ENCODE measurements around the gene ZNF474. TPM values are rescaled to one million over a fixed set of nuclear protein-coding genes. Genes with fewer than 3 reads are reported as not detected.

ZNF474 gene
- total RNA-seq, 4 donors from 2014 or later, result 0.52 to 1.3 (median 1.0) TPM

DNA sequence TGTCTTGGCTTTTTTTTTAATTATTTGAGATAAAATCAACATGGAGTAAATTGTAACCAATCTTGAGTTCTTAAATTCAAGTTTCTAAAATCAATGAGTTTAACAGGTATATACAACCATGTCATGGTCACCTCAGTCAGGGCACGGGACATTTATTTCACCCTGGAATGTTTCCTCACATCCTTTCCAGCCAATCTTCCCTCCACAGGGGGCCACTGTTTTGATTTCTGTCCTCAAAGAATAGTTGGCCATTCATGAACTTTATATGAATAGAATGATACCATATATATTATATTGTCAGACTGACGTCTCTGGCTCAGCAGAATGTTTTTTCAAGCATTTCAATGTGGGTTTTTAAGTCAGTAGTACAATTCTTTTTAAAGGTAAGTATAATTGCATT lies 806 bp downstream of the ZNF474 start:
- Histone ChIP-seq H3K4me1 (peaks cover 4 to 33% (median 11%) of the 10 kb centered on the region in 3 donors), H3K4me3 (no peak overlapping the region), H3K9me3 (no peaks in the 10 kb centered on the region), H3K36me3 (no peaks in the 10 kb centered on the region), H3K27ac (peak overlapping the region in 1 of 4 donors; percentile 62), H3K27me3 (no peaks in the 10 kb centered on the region)
- WGBS, 2 donors (ENCODE audit: low coverage in 1 of 2), result 35 to 59% methylated on average over 2 of the region's 2 CpGs
- ATAC-seq, result no peak
- TF ChIP-seq POLR2AphosphoS5 (IDR thresholded peaks at IDR 0.05), result no peak

DNA sequence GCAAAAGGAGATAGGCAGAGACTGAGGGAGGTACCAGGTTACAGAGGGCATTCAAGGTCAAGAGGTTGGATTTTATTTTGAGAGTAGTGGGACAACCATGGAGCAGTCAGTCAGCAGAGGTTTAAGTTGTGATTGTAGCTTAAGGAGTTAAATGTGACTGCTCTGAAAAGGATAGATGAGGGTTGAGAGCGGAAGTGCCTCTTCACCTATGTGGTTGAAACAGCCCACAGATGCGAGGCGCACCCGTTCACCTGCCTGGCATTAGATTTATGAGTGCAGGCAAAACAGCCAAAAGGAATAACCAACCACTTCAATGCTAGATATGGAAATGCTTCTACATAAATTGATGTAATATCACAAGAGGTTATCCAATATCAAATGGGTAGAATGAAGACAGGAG lies 8.4 kb downstream of the ZNF474 start:
- Histone ChIP-seq H3K27me3 (no peaks in the 10 kb centered on the region), H3K4me1 (no peaks in the 10 kb centered on the region), H3K27ac (no peak overlapping the region), H3K9me3 (no peaks in the 10 kb centered on the region), H3K4me3 (no peak overlapping the region), H3K36me3 (no peaks in the 10 kb centered on the region)
- TF ChIP-seq EP300 (IDR thresholded peaks at IDR 0.05), result no peak
- WGBS, 2 donors (ENCODE audit: low coverage in 1 of 2), result 95% methylated on average over 4 of the region's 4 CpGs; no CpG with 5 or more reads in 1 of the 2 donors
- ATAC-seq, result no peak

GRCh38 chr5:122138356-122138755 lies 9.0 kb downstream of the ZNF474 start:
- H3K27ac ChIP-seq, result no peak overlapping the region
- H3K4me3 ChIP-seq, result no peak overlapping the region
- TF ChIP-seq EP300 (IDR thresholded peaks at IDR 0.05) (no peak), POLR2AphosphoS5 (IDR thresholded peaks at IDR 0.05) (no peak), POLR2A (IDR thresholded peaks at IDR 0.05) (no peak), CTCF (IDR thresholded peaks at IDR 0.05) (no peak)
- 55 to 60% methylated on average over 2 to 3 of the region's 3 CpGs for WGBS, 2 donors (ENCODE audit: low coverage in 1 of 2)
- ATAC-seq, result no peak
- no peaks in the 10 kb centered on the region for H3K4me1 ChIP-seq
- H3K36me3 ChIP-seq, result no peaks in the 10 kb centered on the region
- no peaks in the 10 kb centered on the region for H3K9me3 ChIP-seq
- no peaks in the 10 kb centered on the region for H3K27me3 ChIP-seq

GRCh38 chr5:122140900-122141299 lies 11.6 kb downstream of the ZNF474 start:
- TF ChIP-seq CTCF (IDR thresholded peaks at IDR 0.05), result no peak
- TF ChIP-seq POLR2A (IDR thresholded peaks at IDR 0.05), result no peak
- no peak for TF ChIP-seq EP300 (IDR thresholded peaks at IDR 0.05)
- no peak for TF ChIP-seq POLR2AphosphoS5 (IDR thresholded peaks at IDR 0.05)
- Histone ChIP-seq H3K4me3 (no peak overlapping the region), H3K27me3 (no peaks in the 10 kb centered on the region), H3K4me1 (no peaks in the 10 kb centered on the region), H3K27ac (no peak overlapping the region), H3K9me3 (no peaks in the 10 kb centered on the region), H3K36me3 (no peaks in the 10 kb centered on the region)
- ATAC-seq, result no peak
- WGBS, 2 donors (ENCODE audit: low coverage in 1 of 2), result no CpG with 5 or more reads among the region's 3 CpGs

- WGBS, 2 donors (ENCODE audit: low coverage in 1 of 2), result 100% methylated on average over 1 of the region's 1 CpG; no CpG with 5 or more reads in 1 of the 2 donors
- H3K4me3 ChIP-seq, result no peak overlapping the region
- no peaks in the 10 kb centered on the region for H3K4me1 ChIP-seq
- no peaks in the 10 kb centered on the region for H3K36me3 ChIP-seq
- H3K9me3 ChIP-seq, result no peaks in the 10 kb centered on the region
- no peak for ATAC-seq
- H3K27me3 ChIP-seq, result no peaks in the 10 kb centered on the region
- TF ChIP-seq POLR2AphosphoS5 (IDR thresholded peaks at IDR 0.05), result no peak
- no peak overlapping the region for H3K27ac ChIP-seq
Measured at GRCh38 chr5:122141751-122142150, 12.4 kb downstream of the ZNF474 start.

DNA sequence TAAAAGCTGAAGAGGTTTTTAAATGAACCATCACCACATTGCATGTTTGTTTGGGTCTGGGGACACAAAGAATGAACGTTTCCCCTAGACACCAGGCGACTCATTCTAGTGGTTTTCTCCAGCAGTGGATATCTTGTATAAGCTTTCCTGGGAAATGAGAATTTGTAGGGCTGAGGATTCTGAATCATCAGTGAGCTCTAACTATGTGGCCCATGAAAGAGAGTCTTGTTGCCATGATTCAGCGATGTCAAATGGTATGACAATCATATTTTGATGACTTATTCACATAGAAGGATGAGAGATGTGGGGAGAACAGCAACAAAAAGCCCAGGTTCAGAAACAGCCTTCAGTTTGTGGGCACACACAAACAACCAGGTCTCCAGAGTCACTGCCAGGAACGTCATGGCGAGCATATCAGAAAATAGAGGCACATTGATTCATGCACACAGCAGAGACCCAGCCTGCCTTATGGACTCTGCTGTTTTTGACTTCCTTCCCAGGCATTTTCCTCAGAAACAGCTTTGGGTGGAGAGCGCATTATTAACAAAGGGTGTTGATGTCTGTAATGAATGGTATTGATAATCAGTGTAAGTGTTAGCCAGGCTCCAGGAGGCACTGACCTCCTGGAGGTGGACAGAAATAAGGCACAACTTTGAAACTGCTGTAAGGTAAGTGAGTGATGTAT lies 13.3 kb downstream of the ZNF474 start:
- H3K36me3 ChIP-seq, result no peaks in the 10 kb centered on the region
- 70 to 90% methylated on average over 5 of the region's 6 CpGs for WGBS, 2 donors (ENCODE audit: low coverage in 1 of 2)
- no peak for ATAC-seq
- no peaks in the 10 kb centered on the region for H3K9me3 ChIP-seq
- TF ChIP-seq POLR2AphosphoS5 (IDR thresholded peaks at IDR 0.05) (no peak), POLR2A (IDR thresholded peaks at IDR 0.05) (no peak), EP300 (IDR thresholded peaks at IDR 0.05) (no peak), CTCF (IDR thresholded peaks at IDR 0.05) (no peak)
- H3K27ac ChIP-seq, result no peak overlapping the region
- H3K4me3 ChIP-seq, result no peak overlapping the region
- H3K27me3 ChIP-seq, result no peaks in the 10 kb centered on the region
- no peaks in the 10 kb centered on the region for H3K4me1 ChIP-seq
